Endothelial cell of umbilical vein (primary cell): ENCODE measurements around the gene TAF7. TPM values are rescaled to one million over a fixed set of nuclear protein-coding genes. Genes with fewer than 3 reads are reported as not detected.

Experiments
- BruUV-seq: library from RNA; stranded (reverse); fragments of 400-500 nt; replicated peaks from 2 replicates; lab custom pipeline; 2021; lab: Mats Ljungman, UMichigan
- CTCF ChIA-PET: fragments of 300-600, 350-600 bp; sonication (Branson Sonifier 250); formaldehyde crosslinking; loops from one replicate; lab custom pipeline; 2021; ENCODE audit warnings: antibody characterized with exemption, inconsistent platforms; lab: Charles Lee
- POLR2A ChIA-PET: fragments of 300-600, 350-600 bp; sonication (Branson Sonifier 250); formaldehyde crosslinking; loops from one replicate; lab custom pipeline; 2021; ENCODE audit warnings: antibody characterized with exemption, inconsistent platforms; lab: Charles Lee
- DNase-seq: peaks from one replicate; pipeline ENCODE4 v3.0.0-alpha.2; 2011; ENCODE audit warnings: low read depth, low spot score
- FAIRE-seq: peaks from 2 replicates; lab custom pipeline; 2011; peaks lifted over from hg19 to GRCh38; lab: Jason Lieb, UNC
- H2AFZ ChIP-seq: 2 replicates; pipeline ENCODE4 v1.6.0; 2012; ENCODE audit warnings: low read depth, low read length, control low read depth, inconsistent platforms
- H3K27ac ChIP-seq: 2 replicates; pipeline ENCODE4 v1.5.1; 2011; ENCODE audit warnings: low read depth, mild to moderate bottlenecking, control low read depth, low read length, moderate library complexity; ENCODE audit not compliant: insufficient read depth
- H3K27me3 ChIP-seq, 2 experiments: 2 replicates each; pipeline versions ENCODE4 v1.6.0 to v1.6.1; 2011; ENCODE audit warnings: low read length in 2 of 2, mixed read lengths in 1 of 2; ENCODE audit not compliant: control insufficient read depth in 2 of 2, insufficient read depth in 2 of 2
- H3K36me3 ChIP-seq, 2 experiments: 2 replicates in 1 of 2; 3 replicates in 1 of 2; pipeline ENCODE4 v1.5.1; 2011; ENCODE audit warnings: low read length in 2 of 2, mild to moderate bottlenecking in 1 of 2, moderate library complexity in 1 of 2; ENCODE audit not compliant: control insufficient read depth in 2 of 2, insufficient read depth in 2 of 2; ENCODE audit errors: extremely low read depth in 1 of 2
- H3K4me1 ChIP-seq: 3 replicates; pipeline ENCODE4 v1.5.1; 2011; ENCODE audit warnings: mild to moderate bottlenecking, low read length; ENCODE audit not compliant: control insufficient read depth, insufficient read depth; ENCODE audit errors: extremely low read depth
- H3K4me2 ChIP-seq: 2 replicates; pipeline ENCODE4 v1.6.1; 2011; ENCODE audit warnings: low read length, control low read depth, mixed read lengths; ENCODE audit not compliant: insufficient read depth
- H3K4me3 ChIP-seq, 3 experiments: fragments of 200-600 bp in 1 of 3; sonication (generic), shearing (Covaris generic) in 1 of 3; replicated peaks in 1 of 3; 2 replicates each; pipeline ENCODE4 v1.5.1; 2011 to 2016; ENCODE audit warnings: control low read depth in 3 of 3, low read length in 3 of 3, mild to moderate bottlenecking in 2 of 3, inconsistent platforms in 1 of 3, low read depth in 1 of 3, moderate library complexity in 1 of 3; ENCODE audit not compliant: insufficient read depth in 1 of 3
- H3K79me2 ChIP-seq: 2 replicates; pipeline ENCODE4 v1.6.0; 2012; ENCODE audit warnings: low read length, inconsistent platforms; ENCODE audit not compliant: control insufficient read depth, insufficient read depth
- H3K9ac ChIP-seq: replicated peaks from 2 replicates; pipeline ENCODE3; 2011; ENCODE audit warnings: low read length, control low read depth; ENCODE audit not compliant: insufficient read depth; ENCODE audit errors: extremely low read depth
- H3K9me1 ChIP-seq: replicated peaks from 3 replicates; pipeline ENCODE4 v1.6.0; 2011; ENCODE audit warnings: mild to moderate bottlenecking, low read length; ENCODE audit not compliant: control insufficient read depth, insufficient read depth; ENCODE audit errors: extremely low read depth
- H3K9me3 ChIP-seq: replicated peaks from 2 replicates; pipeline ENCODE4 v1.5.1; 2012; ENCODE audit warnings: low read length, inconsistent platforms; ENCODE audit not compliant: control insufficient read depth, insufficient read depth
- H4K20me1 ChIP-seq: replicated peaks from 2 replicates; pipeline ENCODE3; 2011; ENCODE audit warnings: mild to moderate bottlenecking, low read length; ENCODE audit not compliant: control insufficient read depth, insufficient read depth; ENCODE audit errors: extremely low read depth
- CTCF ChIP-seq, 2 donors: IDR thresholded peaks; 1 replicate in 1 of 2; 2 replicates in 1 of 2; pipeline ENCODE4 v1.5.1; 2011; ENCODE audit warnings: low read length in 2 of 2, mild to moderate bottlenecking in 2 of 2, moderate library complexity in 2 of 2, control low read depth in 1 of 2, inconsistent platforms in 1 of 2, low read depth in 1 of 2; ENCODE audit not compliant: insufficient read depth in 1 of 2; ENCODE audit errors: extremely low read depth in 1 of 2
- EZH2 ChIP-seq: IDR thresholded peaks from 2 replicates; pipeline ENCODE4 v1.6.1; 2012; ENCODE audit warnings: borderline replicate concordance, low read depth, mild to moderate bottlenecking, moderate library complexity, low read length, inconsistent platforms; ENCODE audit not compliant: severe bottlenecking
- FOS ChIP-seq: IDR thresholded peaks from 2 replicates; pipeline ENCODE4 v1.6.1; 2011; ENCODE audit warnings: mild to moderate bottlenecking, low read length, moderate library complexity, borderline replicate concordance; ENCODE audit not compliant: insufficient read depth
- GATA2 ChIP-seq: IDR thresholded peaks from 2 replicates; pipeline ENCODE4 v1.7.0; 2011; ENCODE audit warnings: low read depth, mild to moderate bottlenecking, moderate library complexity, mixed read lengths, low read length; ENCODE audit not compliant: insufficient read length, insufficient read depth
- JUN ChIP-seq: IDR thresholded peaks from 2 replicates; pipeline ENCODE4 v1.6.1; 2011; ENCODE audit warnings: borderline replicate concordance, low read depth; ENCODE audit not compliant: insufficient read length, insufficient read depth
- MAX ChIP-seq: IDR thresholded peaks from 2 replicates; pipeline ENCODE4 v1.6.1; 2011; ENCODE audit not compliant: insufficient read depth, insufficient read length
- MYC ChIP-seq: IDR thresholded peaks from one replicate; pipeline ENCODE4 v1.6.1; 2011; ENCODE audit warnings: mild to moderate bottlenecking, low read depth, low read length
- POLR2AphosphoS5 ChIP-seq: IDR thresholded peaks from 2 replicates; pipeline ENCODE4 v1.6.1; 2012; ENCODE audit warnings: low read depth, mild to moderate bottlenecking, control low read depth, low read length, moderate library complexity; ENCODE audit not compliant: insufficient read depth
- dilution Hi-C: fragments of 300-500 bp; cut with MboI; formaldehyde crosslinking; loops from one replicate; pipeline ENCODE4 v1.15.0; 2019; ENCODE audit warnings: low sequenced_read_pairs; ENCODE audit not compliant: extremely low pct_ligation_motif_present
- intact Hi-C: fragments of 100-400 bp; cut with micrococcal nuclease; formaldehyde crosslinking; loops from one replicate; pipeline ENCODE4 v1.10.0; 2022
- polyA plus RNA-seq, 4 experiments: library from polyadenylated mRNA; depleted of rRNA in 3 of 4; stranded (reverse) in 3 of 4; unstranded in 1 of 4; fragments of >200 nt; gene quantifications; 2 replicates each; pipeline versions ENCODE4 v1.2.1 to v1.2.3, GENCODE V29; 2011 to 2012; ENCODE audit warnings: missing spikeins in 1 of 4
- total RNA-seq: library from RNA; stranded (reverse); gene quantifications from 2 replicates; pipeline ENCODE4 v1.2.3, GENCODE V29; 2021

TAF7 gene
- total and polyA plus RNA-seq, 2 donors (not counting 3 experiments of a cell fraction or from before 2014, with no cell fraction given): 21.8 to 62.0 TPM

GRCh38 chr5:141326088-141326854 is 5.7 kb upstream of the TAF7 start:
- DNase-seq: peak; percentile 77
- ChIA-PET CTCF (interaction anchor here (1.0 to 2.9 kb wide), 8 partner anchors 9 to 241 kb away, joined by 3 to 17 read pairs (median 4); partner anchors contain the start of genes PCDHGA12 and PCDHGA3), POLR2A (no interaction called here)
- TF ChIP-seq MAX (no peak), CTCF (IDR thresholded peaks at IDR 0.05; ENCODE audit: extremely low read depth in 1 of 2, insufficient read depth in 1 of 2, low read depth in 1 of 2, low read length in 2 of 2) (peak; percentile 65 to 70), MYC (no peak)
- Histone ChIP-seq H3K27me3 (peaks cover 14 to 31% of the 10 kb centered on the region in 2 experiments), H2AFZ (peak overlapping the region; percentile 92), H4K20me1 (no peaks in the 10 kb centered on the region), H3K9ac (peak overlapping the region; percentile 69), H3K36me3 (no peaks in the 10 kb centered on the region), H3K9me3 (no peaks in the 10 kb centered on the region), H3K79me2 (no peaks in the 10 kb centered on the region), H3K4me2 (peak overlapping the region; percentile 92), H3K27ac (no peak overlapping the region), H3K4me3 (peak overlapping the region; percentile 27 to 74 (median 50)), H3K9me1 (no peaks in the 10 kb centered on the region), H3K4me1 (no peaks in the 10 kb centered on the region)
- BruUV-seq: TSS peak; percentile 57
- intact Hi-C loops (loop anchor here (1.0 kb wide), 1 partner anchor 238 kb away; no protein-coding TSS in a partner anchor), dilution Hi-C loops (no loop called here)
- FAIRE-seq: peak; percentile 88

GRCh38 chr5:141322261-141322660 is 1.7 kb upstream of the TAF7 start:
- no TSS peak for BruUV-seq
- H3K27ac ChIP-seq: no peak overlapping the region
- peaks cover 9% of the 10 kb centered on the region for H4K20me1 ChIP-seq
- FAIRE-seq (no peak), DNase-seq (no peak)
- H3K36me3 ChIP-seq: peaks cover 0 to 11% of the 10 kb centered on the region in 2 experiments
- peaks cover 22% of the 10 kb centered on the region for H3K79me2 ChIP-seq
- peaks cover 0 to 5% of the 10 kb centered on the region in 2 experiments for H3K27me3 ChIP-seq
- H3K4me1 ChIP-seq: no peaks in the 10 kb centered on the region
- no peaks in the 10 kb centered on the region for H3K9me1 ChIP-seq
- CTCF ChIA-PET: interaction anchor here (2.8 kb wide), 1 partner anchor 242 kb away, joined by 18 read pairs; no protein-coding TSS in a partner anchor
- no peak overlapping the region for H3K9ac ChIP-seq
- H3K4me2 ChIP-seq: no peak overlapping the region
- peaks cover 15% of the 10 kb centered on the region for H3K9me3 ChIP-seq
- intact Hi-C loops (no loop called here), dilution Hi-C loops (no loop called here)
- POLR2A ChIA-PET: no interaction called here
- no peak overlapping the region for H3K4me3 ChIP-seq
- H2AFZ ChIP-seq: no peak overlapping the region
- TF ChIP-seq FOS (no peak), MAX (no peak), MYC (no peak), JUN (no peak), GATA2 (no peak), CTCF (IDR thresholded peaks at IDR 0.05; ENCODE audit: extremely low read depth in 1 of 2, insufficient read depth in 1 of 2, low read depth in 1 of 2, low read length in 2 of 2) (no peak), EZH2 (no peak), POLR2AphosphoS5 (no peak)
